Endothelial cell of umbilical vein (primary cell): ENCODE results near the gene SLF2. TPM values are rescaled to one million over a fixed set of nuclear protein-coding genes. Genes with fewer than 3 reads are reported as not detected.

ENCODE experiments used
- BruUV-seq: library from RNA; stranded (reverse); fragments of 400-500 nt; replicated peaks from 2 replicates; lab custom pipeline; 2021; lab: Mats Ljungman, UMichigan
- CTCF ChIA-PET: fragments of 300-600, 350-600 bp; sonication (Branson Sonifier 250); formaldehyde crosslinking; loops from one replicate; lab custom pipeline; 2021; ENCODE audit warnings: antibody characterized with exemption, inconsistent platforms; lab: Charles Lee
- POLR2A ChIA-PET: fragments of 300-600, 350-600 bp; sonication (Branson Sonifier 250); formaldehyde crosslinking; loops from one replicate; lab custom pipeline; 2021; ENCODE audit warnings: antibody characterized with exemption, inconsistent platforms; lab: Charles Lee
- DNase-seq: peaks from one replicate; pipeline ENCODE4 v3.0.0-alpha.2; 2011; ENCODE audit warnings: low read depth, low spot score
- FAIRE-seq: peaks from 2 replicates; lab custom pipeline; 2011; peaks lifted over from hg19 to GRCh38; lab: Jason Lieb, UNC
- H2AFZ ChIP-seq: 2 replicates; pipeline ENCODE4 v1.6.0; 2012; ENCODE audit warnings: low read depth, low read length, control low read depth, inconsistent platforms
- H3K27ac ChIP-seq: 2 replicates; pipeline ENCODE4 v1.5.1; 2011; ENCODE audit warnings: low read depth, mild to moderate bottlenecking, control low read depth, low read length, moderate library complexity; ENCODE audit not compliant: insufficient read depth
- H3K27me3 ChIP-seq, 2 experiments: 2 replicates each; pipeline versions ENCODE4 v1.6.0 to v1.6.1; 2011; ENCODE audit warnings: low read length in 2 of 2, mixed read lengths in 1 of 2; ENCODE audit not compliant: control insufficient read depth in 2 of 2, insufficient read depth in 2 of 2
- H3K36me3 ChIP-seq, 2 experiments: 2 replicates in 1 of 2; 3 replicates in 1 of 2; pipeline ENCODE4 v1.5.1; 2011; ENCODE audit warnings: low read length in 2 of 2, mild to moderate bottlenecking in 1 of 2, moderate library complexity in 1 of 2; ENCODE audit not compliant: control insufficient read depth in 2 of 2, insufficient read depth in 2 of 2; ENCODE audit errors: extremely low read depth in 1 of 2
- H3K4me1 ChIP-seq: 3 replicates; pipeline ENCODE4 v1.5.1; 2011; ENCODE audit warnings: mild to moderate bottlenecking, low read length; ENCODE audit not compliant: control insufficient read depth, insufficient read depth; ENCODE audit errors: extremely low read depth
- H3K4me2 ChIP-seq: 2 replicates; pipeline ENCODE4 v1.6.1; 2011; ENCODE audit warnings: low read length, control low read depth, mixed read lengths; ENCODE audit not compliant: insufficient read depth
- H3K4me3 ChIP-seq, 3 experiments: fragments of 200-600 bp in 1 of 3; sonication (generic), shearing (Covaris generic) in 1 of 3; replicated peaks in 1 of 3; 2 replicates each; pipeline ENCODE4 v1.5.1; 2011 to 2016; ENCODE audit warnings: control low read depth in 3 of 3, low read length in 3 of 3, mild to moderate bottlenecking in 2 of 3, inconsistent platforms in 1 of 3, low read depth in 1 of 3, moderate library complexity in 1 of 3; ENCODE audit not compliant: insufficient read depth in 1 of 3
- H3K79me2 ChIP-seq: 2 replicates; pipeline ENCODE4 v1.6.0; 2012; ENCODE audit warnings: low read length, inconsistent platforms; ENCODE audit not compliant: control insufficient read depth, insufficient read depth
- H3K9ac ChIP-seq: replicated peaks from 2 replicates; pipeline ENCODE3; 2011; ENCODE audit warnings: low read length, control low read depth; ENCODE audit not compliant: insufficient read depth; ENCODE audit errors: extremely low read depth
- H3K9me1 ChIP-seq: replicated peaks from 3 replicates; pipeline ENCODE4 v1.6.0; 2011; ENCODE audit warnings: mild to moderate bottlenecking, low read length; ENCODE audit not compliant: control insufficient read depth, insufficient read depth; ENCODE audit errors: extremely low read depth
- H3K9me3 ChIP-seq: replicated peaks from 2 replicates; pipeline ENCODE4 v1.5.1; 2012; ENCODE audit warnings: low read length, inconsistent platforms; ENCODE audit not compliant: control insufficient read depth, insufficient read depth
- H4K20me1 ChIP-seq: replicated peaks from 2 replicates; pipeline ENCODE3; 2011; ENCODE audit warnings: mild to moderate bottlenecking, low read length; ENCODE audit not compliant: control insufficient read depth, insufficient read depth; ENCODE audit errors: extremely low read depth
- CTCF ChIP-seq, 2 donors: IDR thresholded peaks; 1 replicate in 1 of 2; 2 replicates in 1 of 2; pipeline ENCODE4 v1.5.1; 2011; ENCODE audit warnings: low read length in 2 of 2, mild to moderate bottlenecking in 2 of 2, moderate library complexity in 2 of 2, control low read depth in 1 of 2, inconsistent platforms in 1 of 2, low read depth in 1 of 2; ENCODE audit not compliant: insufficient read depth in 1 of 2; ENCODE audit errors: extremely low read depth in 1 of 2
- FOS ChIP-seq: IDR thresholded peaks from 2 replicates; pipeline ENCODE4 v1.6.1; 2011; ENCODE audit warnings: mild to moderate bottlenecking, low read length, moderate library complexity, borderline replicate concordance; ENCODE audit not compliant: insufficient read depth
- dilution Hi-C: fragments of 300-500 bp; cut with MboI; formaldehyde crosslinking; loops from one replicate; pipeline ENCODE4 v1.15.0; 2019; ENCODE audit warnings: low sequenced_read_pairs; ENCODE audit not compliant: extremely low pct_ligation_motif_present
- intact Hi-C: fragments of 100-400 bp; cut with micrococcal nuclease; formaldehyde crosslinking; loops from one replicate; pipeline ENCODE4 v1.10.0; 2022
- polyA plus RNA-seq, 4 experiments: library from polyadenylated mRNA; depleted of rRNA in 3 of 4; stranded (reverse) in 3 of 4; unstranded in 1 of 4; fragments of >200 nt; gene quantifications; 2 replicates each; pipeline versions ENCODE4 v1.2.1 to v1.2.3, GENCODE V29; 2011 to 2012; ENCODE audit warnings: missing spikeins in 1 of 4
- total RNA-seq: library from RNA; stranded (reverse); gene quantifications from 2 replicates; pipeline ENCODE4 v1.2.3, GENCODE V29; 2021

Gene SLF2
- total and polyA plus RNA-seq, 2 donors (not counting 3 experiments of a cell fraction or from before 2014, with no cell fraction given): 7.5 to 35.5 TPM

- Histone ChIP-seq H3K36me3 (peaks cover 3 to 4% of the 10 kb centered on the region in 2 experiments), H3K4me1 (peaks cover 33% of the 10 kb centered on the region), H3K9me3 (no peaks in the 10 kb centered on the region), H3K4me2 (peak overlapping the region; percentile 6), H2AFZ (peak overlapping the region; percentile 87), H3K4me3 (peak overlapping the region; percentile 45 to 52 (median 49)), H3K9ac (peak overlapping the region; percentile 84), H4K20me1 (no peaks in the 10 kb centered on the region), H3K27me3 (no peaks in the 10 kb centered on the region), H3K27ac (peak overlapping the region; percentile 86), H3K79me2 (peaks cover 24% of the 10 kb centered on the region), H3K9me1 (no peaks in the 10 kb centered on the region)
- FAIRE-seq: peak; percentile 86
- DNase-seq: peak; percentile 71
- intact Hi-C loops (loop anchor here (1.0 to 2.0 kb wide), 2 partner anchors 16 to 63 kb away; partner anchors contain the start of gene KAZALD1), dilution Hi-C loops (no loop called here)
- no TSS peak for BruUV-seq
- CTCF ChIA-PET: interaction anchor here (0.5 to 12.6 kb wide), 13 partner anchors 10 to 145 kb away, joined by 3 to 254 read pairs (median 4); partner anchors contain the start of genes MRPL43, PDZD7, SEMA4G and SFXN3
- POLR2A ChIA-PET: no interaction called here
- TF ChIP-seq FOS (no peak), CTCF (IDR thresholded peaks at IDR 0.05; ENCODE audit: extremely low read depth in 1 of 2, insufficient read depth in 1 of 2, low read depth in 1 of 2, low read length in 2 of 2) (peak; percentile 93 to 95)
These were observed 84.8 kb downstream of the SLF2 start for GRCh38 chr10:100997360-100998182.
